OCI-LY3 (cell line): ENCODE measurements around the gene VPS35L.

ENCODE experiments used
- EZH2phosphoT487 ChIP-seq: fragments of 200-600 bp; shearing (Covaris generic); IDR thresholded peaks from 2 replicates; pipeline ENCODE4 v1.6.1; 2018; ENCODE audit warnings: antibody characterized with exemption, mixed run types, low read depth
- TF ChIP-seq, protein P1 (sequence below): fragments of 200-600, 300-600 bp; sonication (generic); IDR thresholded peaks from 2 replicates; pipeline ENCODE4 v1.5.1; 2014; ENCODE audit warnings: antibody characterized with exemption, low read length, low read depth

GRCh38 chr16:19712418-19713058 lies 157.0 kb downstream of the VPS35L start:
- TF ChIP-seq, protein P1, sequence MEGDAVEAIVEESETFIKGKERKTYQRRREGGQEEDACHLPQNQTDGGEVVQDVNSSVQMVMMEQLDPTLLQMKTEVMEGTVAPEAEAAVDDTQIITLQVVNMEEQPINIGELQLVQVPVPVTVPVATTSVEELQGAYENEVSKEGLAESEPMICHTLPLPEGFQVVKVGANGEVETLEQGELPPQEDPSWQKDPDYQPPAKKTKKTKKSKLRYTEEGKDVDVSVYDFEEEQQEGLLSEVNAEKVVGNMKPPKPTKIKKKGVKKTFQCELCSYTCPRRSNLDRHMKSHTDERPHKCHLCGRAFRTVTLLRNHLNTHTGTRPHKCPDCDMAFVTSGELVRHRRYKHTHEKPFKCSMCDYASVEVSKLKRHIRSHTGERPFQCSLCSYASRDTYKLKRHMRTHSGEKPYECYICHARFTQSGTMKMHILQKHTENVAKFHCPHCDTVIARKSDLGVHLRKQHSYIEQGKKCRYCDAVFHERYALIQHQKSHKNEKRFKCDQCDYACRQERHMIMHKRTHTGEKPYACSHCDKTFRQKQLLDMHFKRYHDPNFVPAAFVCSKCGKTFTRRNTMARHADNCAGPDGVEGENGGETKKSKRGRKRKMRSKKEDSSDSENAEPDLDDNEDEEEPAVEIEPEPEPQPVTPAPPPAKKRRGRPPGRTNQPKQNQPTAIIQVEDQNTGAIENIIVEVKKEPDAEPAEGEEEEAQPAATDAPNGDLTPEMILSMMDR, result no peak
- TF ChIP-seq EZH2phosphoT487, result no peak
